IPS DF 6.9 (cell line): ENCODE measurements around the gene ZG16B.

ENCODE experiments used
- DNase-seq: peaks from one replicate; pipeline ENCODE4 v3.0.0-alpha.2; 2013; ENCODE audit warnings: low read depth, low spot score
- H3K27ac ChIP-seq: one replicate; pipeline ENCODE4 v1.5.1; 2013; ENCODE audit warnings: low read length, control low read depth
- H3K27me3 ChIP-seq: 2 replicates; pipeline ENCODE4 v1.6.1; 2013; ENCODE audit warnings: mild to moderate bottlenecking, low read length; ENCODE audit not compliant: control insufficient read depth, insufficient read depth
- H3K36me3 ChIP-seq: 2 replicates; pipeline ENCODE4 v1.6.1; 2013; ENCODE audit warnings: low read length; ENCODE audit not compliant: control insufficient read depth, insufficient read depth
- H3K4me1 ChIP-seq: 2 replicates; pipeline ENCODE4 v1.6.1; 2013; ENCODE audit warnings: low read length; ENCODE audit not compliant: control insufficient read depth, insufficient read depth
- H3K4me3 ChIP-seq: 2 replicates; pipeline ENCODE4 v1.5.1; 2013; ENCODE audit warnings: mild to moderate bottlenecking, low read length
- H3K9me3 ChIP-seq: 2 replicates; pipeline ENCODE4 v1.6.1; 2013; ENCODE audit warnings: low read length, inconsistent platforms; ENCODE audit not compliant: control insufficient read depth, insufficient read depth
- WGBS: extraction: QIAGEN DNeasy Blood & Tissue Kit; methylation state at CpG from one replicate; pipeline ENCODE4 v1.1.7; 2013; ENCODE audit warnings: mixed read lengths, missing lambda C conversion rate; ENCODE audit not compliant: insufficient read length, insufficient coverage; 5-methylcytosine and 5-hydroxymethylcytosine counted together

ZG16B gene

DNA sequence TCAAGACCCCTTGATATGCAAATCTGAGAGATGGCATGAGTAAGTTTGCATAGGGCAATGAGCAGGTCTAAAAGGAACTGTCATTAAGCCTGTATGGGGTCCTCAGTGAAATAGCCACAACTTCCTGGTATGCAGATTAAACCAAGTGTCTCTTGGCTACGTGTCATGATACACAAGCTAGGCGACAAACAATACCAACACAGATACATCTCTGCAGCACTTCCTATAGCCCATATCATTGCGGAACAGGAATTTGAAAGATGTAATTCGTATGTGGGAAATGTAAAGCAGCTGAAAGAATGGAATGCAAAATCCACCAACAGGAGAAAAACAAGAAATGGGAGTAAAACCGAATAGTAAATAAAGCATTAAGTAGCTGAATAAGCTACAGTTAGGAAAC lies 15.0 kb downstream of the ZG16B start:
- DNase-seq = no peak
- WGBS = no CpG with 5 or more reads among the region's 5 CpGs
- Histone ChIP-seq H3K4me3 (no peak overlapping the region), H3K27me3 (no peaks in the 10 kb centered on the region), H3K36me3 (no peaks in the 10 kb centered on the region), H3K27ac (no peak overlapping the region), H3K9me3 (no peaks in the 10 kb centered on the region), H3K4me1 (no peaks in the 10 kb centered on the region)

DNA sequence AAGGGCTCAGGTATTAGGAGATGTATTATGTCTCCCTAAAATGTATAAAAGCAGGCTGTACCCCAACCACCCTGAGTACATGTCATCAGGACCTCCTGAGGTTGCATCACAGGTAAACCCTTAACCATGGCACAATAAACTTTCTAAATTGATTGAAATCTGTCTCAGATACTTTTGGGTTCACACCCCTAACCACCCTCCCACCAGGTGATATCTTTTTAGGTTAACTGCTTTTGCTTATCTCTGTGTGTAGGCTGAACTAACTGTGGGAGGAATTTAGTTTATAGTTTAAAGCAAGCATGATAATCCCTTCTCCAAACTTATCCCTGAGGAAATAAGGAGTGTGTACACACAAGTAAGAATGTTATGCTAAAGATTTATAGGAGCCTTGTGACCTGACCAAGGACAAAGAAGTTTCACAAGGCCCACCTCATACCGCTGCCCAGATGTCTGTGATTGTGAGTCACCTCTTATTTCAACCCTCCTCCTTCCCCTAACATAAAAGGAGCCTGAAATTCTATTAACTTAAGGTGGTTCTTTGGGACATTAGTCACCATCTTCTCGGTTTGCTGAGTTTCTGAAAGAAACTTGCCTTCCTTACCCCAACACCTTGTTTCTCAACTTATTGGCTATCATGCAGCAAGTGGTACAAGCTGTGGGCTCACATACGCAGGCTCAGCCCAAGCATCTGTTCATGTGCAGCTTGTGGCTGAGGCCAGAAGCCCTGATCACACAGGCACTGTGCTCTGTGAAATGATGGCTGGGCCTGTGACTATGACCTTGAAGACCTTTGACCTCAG lies 16.6 kb downstream of the ZG16B start:
- no CpG with 5 or more reads among the region's 3 CpGs for WGBS
- Histone ChIP-seq H3K4me1 (no peaks in the 10 kb centered on the region), H3K4me3 (no peak overlapping the region), H3K36me3 (no peaks in the 10 kb centered on the region), H3K27me3 (no peaks in the 10 kb centered on the region), H3K27ac (no peak overlapping the region), H3K9me3 (no peaks in the 10 kb centered on the region)
- DNase-seq = no peak

DNA sequence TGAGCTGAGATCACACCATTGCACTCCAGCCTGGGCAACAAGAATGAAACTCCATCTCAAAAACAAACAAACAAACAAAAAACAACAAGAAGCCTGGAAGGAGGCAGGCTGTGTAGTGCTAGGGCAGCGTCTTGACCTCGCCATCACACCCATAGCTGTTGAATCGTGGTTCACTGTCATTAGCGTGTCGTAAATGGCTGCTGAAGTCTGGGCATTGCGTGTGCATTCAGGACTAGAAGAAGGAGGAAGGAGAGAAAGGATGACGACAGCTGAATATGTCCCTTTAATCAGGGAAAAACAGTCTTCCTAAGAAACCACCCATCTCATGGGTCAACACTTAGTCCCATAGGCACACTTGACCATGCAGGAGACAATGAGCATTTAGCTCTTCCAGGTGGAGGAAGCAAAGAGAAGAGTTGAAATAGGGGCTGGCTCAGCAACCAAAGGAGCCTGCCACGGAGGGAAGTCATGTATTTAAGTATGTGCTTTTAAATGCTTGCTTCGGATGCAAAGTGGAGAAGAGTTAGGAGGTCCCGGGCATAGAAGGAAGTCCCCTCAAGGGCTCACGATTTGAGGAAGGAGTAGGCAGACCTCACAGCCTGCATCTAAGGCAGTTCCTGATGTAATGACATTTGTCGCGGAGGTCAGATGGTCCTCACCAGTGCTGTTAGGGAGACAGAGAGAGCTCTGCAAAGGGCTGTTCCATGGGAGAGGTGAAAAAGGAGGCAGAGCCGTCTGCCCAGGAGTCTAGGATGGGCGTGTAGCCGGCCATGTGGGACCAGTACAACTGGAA lies 19.0 kb downstream of the ZG16B start:
- Histone ChIP-seq H3K27me3 (no peaks in the 10 kb centered on the region), H3K4me1 (no peaks in the 10 kb centered on the region), H3K4me3 (no peak overlapping the region), H3K9me3 (no peaks in the 10 kb centered on the region), H3K27ac (no peak overlapping the region), H3K36me3 (no peaks in the 10 kb centered on the region)
- WGBS = no CpG with 5 or more reads among the region's 16 CpGs
- DNase-seq = no peak

DNA sequence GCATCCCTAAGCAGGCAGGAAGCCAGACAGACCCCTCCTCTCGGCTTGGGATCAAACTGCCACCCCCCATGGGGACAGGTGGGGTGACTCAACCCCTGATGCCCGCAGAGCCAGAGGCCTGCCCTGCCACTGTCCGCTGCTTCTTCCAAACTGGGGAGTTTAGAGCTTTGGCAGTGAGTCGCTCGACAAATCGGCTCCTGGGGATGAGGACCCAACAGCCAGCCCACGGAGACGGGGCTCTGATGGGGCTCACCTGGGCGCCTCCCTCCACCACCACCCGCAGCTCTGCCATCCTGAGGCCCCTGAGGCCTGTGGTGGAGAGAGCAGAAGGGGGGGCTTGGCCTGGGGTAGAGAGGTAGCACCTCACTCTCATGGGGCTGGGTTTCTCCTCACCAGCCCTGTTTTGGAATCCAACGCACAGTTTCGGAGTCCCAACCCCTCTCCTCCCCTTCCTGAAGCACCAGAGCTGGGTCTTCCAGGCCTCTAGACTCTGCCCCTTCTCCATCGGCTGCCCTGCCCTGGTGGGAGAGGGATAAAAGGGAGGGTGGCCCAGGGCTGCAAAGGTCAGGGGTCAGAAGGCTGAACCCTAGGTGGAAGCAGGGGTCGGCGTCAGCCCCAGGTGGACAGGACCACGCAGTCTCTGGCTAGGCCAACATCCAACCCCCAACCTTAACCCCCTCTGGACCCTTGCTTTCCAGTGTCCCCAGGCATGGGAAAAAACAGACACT lies 22.1 kb downstream of the ZG16B start:
- Histone ChIP-seq H3K9me3 (no peaks in the 10 kb centered on the region), H3K4me1 (no peaks in the 10 kb centered on the region), H3K27me3 (no peaks in the 10 kb centered on the region), H3K36me3 (no peaks in the 10 kb centered on the region), H3K27ac (no peak overlapping the region), H3K4me3 (no peak overlapping the region)
- no peak for DNase-seq
- WGBS = no CpG with 5 or more reads among the region's 16 CpGs

DNA sequence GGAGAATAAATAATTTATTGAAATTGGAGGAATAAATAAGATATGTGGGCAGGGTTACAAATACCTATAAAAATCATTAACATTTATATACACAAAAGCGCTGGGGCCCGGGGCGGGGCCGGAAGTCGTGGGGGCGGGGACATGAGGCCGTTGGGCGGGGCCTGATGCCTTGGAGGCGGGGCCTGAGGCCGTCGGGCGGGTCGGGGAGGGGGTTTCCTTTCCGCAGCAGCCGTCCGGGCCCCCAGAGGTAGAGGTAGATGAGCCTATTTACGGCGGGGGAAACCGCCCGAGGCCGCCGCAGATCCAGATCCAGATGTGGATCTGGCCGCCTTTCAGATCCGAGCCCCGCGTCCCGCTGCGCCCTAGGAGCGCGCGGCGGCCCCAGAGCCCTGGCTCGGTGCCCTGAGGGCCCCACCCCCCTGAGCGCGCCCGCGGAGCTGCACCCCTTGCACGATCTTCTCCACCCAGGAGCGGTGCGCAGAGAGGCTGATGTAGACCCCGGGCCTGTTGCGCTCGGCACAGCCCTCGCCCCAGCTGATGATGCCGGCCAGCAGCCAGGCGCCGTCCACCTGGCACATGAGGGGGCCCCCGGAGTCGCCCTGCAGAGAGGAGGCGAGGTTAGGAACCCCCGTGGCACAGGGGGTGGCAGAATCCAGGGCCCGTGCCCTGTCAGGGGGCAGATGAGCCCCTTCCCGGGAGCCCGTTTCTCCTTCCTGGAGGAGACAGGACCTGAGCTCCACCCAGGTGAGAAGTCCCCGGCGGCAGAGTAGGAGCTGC lies 22.8 kb downstream of the ZG16B start:
- no peaks in the 10 kb centered on the region for H3K4me1 ChIP-seq
- no peaks in the 10 kb centered on the region for H3K36me3 ChIP-seq
- no peaks in the 10 kb centered on the region for H3K9me3 ChIP-seq
- WGBS = no CpG with 5 or more reads among the region's 56 CpGs
- H3K27ac ChIP-seq = no peak overlapping the region
- no peak overlapping the region for H3K4me3 ChIP-seq
- no peaks in the 10 kb centered on the region for H3K27me3 ChIP-seq
- DNase-seq = no peak

DNA sequence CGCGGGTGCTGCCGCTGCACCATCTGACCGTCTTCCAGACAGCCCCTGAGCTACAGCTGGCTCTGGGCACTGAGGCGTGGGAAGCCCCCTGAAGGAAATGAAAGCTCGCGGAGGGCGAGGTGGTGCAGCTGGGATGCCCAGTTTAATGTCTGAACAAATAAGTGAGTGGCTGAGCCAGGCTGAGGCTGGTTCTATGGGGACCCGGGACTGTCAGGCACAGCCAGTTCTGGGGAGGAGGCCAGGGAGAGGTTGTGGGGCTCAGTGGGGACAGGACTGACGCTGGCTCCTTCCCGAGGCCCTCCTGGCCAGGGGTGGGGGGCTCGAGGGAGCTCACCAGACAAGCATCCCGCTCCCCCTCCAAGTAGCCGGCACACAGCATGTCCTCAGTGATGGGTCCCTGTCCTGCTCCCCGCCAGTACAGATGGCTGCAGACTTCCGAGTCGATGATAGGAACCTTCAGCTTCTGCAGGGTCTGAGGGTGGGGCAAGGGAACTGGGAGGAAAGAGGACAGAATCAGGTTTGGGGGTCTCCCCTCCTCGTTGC lies 23.5 kb downstream of the ZG16B start:
- Histone ChIP-seq H3K9me3 (no peaks in the 10 kb centered on the region), H3K36me3 (no peaks in the 10 kb centered on the region), H3K4me3 (no peak overlapping the region), H3K4me1 (no peaks in the 10 kb centered on the region), H3K27me3 (no peaks in the 10 kb centered on the region), H3K27ac (no peak overlapping the region)
- DNase-seq = no peak
- WGBS = no CpG with 5 or more reads among the region's 18 CpGs

DNA sequence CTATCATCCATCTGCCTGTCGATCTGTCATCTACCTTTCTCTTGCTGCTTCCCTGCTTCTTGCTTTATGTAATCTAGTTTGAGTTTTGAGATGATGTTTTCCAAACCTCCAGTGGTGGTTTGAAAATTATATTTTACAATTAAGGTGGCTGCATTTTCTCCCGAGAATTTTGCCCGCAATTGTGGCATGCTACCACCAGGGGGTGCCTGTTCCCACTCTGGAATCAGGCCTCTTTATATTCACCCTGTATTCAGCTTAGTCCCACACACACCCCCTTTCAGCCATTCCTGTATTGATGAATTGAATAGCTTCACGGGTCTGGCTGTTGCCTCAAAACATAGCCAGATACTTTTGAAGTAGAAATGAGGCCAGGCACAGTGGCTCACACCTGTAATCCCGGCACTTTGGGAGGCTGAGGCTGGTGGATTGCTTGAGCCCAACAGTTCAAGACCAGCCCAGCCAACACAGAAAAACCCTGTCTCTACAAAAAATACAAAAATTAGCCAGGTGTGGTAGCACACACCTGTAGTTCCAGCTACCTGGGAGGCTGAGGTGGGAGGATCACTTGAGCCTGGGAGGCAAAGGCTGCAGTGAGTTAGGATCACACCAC lies 24.7 kb downstream of the ZG16B start:
- no peak overlapping the region for H3K4me3 ChIP-seq
- no peak overlapping the region for H3K27ac ChIP-seq
- H3K4me1 ChIP-seq = no peaks in the 10 kb centered on the region
- no peak for DNase-seq
- WGBS = no CpG with 5 or more reads among the region's 5 CpGs
- H3K36me3 ChIP-seq = no peaks in the 10 kb centered on the region
- H3K27me3 ChIP-seq = no peaks in the 10 kb centered on the region
- no peaks in the 10 kb centered on the region for H3K9me3 ChIP-seq

DNA sequence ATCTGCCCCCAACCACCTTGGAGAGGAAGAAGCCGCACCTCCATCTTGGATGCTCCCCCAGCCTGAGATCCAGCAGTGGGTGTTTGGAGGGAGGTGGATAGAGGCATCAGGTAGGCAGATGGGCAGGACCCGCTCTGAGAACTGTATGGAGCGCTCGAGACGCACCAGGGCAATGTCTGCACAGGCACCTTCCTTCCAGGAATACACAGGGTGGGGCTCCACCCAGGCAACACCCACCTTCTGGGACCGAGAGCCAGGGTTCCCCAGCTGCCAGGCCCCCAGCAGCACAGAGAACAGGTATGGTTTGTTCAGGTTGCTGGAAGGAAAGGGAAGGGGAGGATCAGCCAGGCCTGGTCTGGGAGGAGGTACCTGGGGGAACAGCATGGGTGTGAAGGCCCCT lies 25.4 kb downstream of the ZG16B start:
- no peak for DNase-seq
- no peaks in the 10 kb centered on the region for H3K4me1 ChIP-seq
- no peaks in the 10 kb centered on the region for H3K9me3 ChIP-seq
- no peak overlapping the region for H3K4me3 ChIP-seq
- WGBS = no CpG with 5 or more reads among the region's 6 CpGs
- no peak overlapping the region for H3K27ac ChIP-seq
- no peaks in the 10 kb centered on the region for H3K27me3 ChIP-seq
- H3K36me3 ChIP-seq = no peaks in the 10 kb centered on the region

DNA sequence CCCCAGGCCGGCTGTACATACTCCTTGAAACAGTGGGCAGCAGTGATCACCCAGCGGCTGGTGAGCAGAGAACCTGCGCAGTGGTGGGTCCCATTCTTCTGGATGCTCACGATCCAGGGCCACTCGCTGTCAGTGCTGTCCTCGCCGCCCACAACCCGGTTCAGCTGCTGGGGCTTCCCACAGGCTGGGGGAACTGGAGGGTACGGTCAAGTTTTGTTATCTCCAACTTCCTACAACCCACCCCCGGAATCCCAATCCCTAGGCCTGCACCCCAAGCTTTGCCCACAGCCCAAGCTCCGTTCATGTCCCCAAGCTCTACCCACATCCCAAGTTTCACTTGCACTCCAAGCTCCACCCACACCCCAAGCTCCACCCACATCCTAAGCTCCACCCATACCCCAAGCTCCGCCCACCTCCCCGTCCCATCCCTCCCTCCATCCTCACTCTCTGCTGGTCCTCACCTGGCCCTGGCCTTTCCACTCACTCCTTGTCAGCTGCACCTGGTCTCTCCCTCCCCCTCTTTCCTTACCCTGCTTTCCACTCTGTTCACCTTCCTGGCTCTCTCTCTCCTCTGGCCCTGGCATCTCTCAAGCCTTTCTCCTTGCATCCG lies 26.1 kb downstream of the ZG16B start:
- H3K36me3 ChIP-seq = no peaks in the 10 kb centered on the region
- DNase-seq = no peak
- H3K27me3 ChIP-seq = no peaks in the 10 kb centered on the region
- no CpG with 5 or more reads among the region's 14 CpGs for WGBS
- no peaks in the 10 kb centered on the region for H3K4me1 ChIP-seq
- no peak overlapping the region for H3K4me3 ChIP-seq
- H3K27ac ChIP-seq = no peak overlapping the region
- H3K9me3 ChIP-seq = no peaks in the 10 kb centered on the region
